NT2/D1 (cell line): ENCODE data around the gene SHFL.

Source experiments
- YY1 ChIP-seq: IDR thresholded peaks from 2 replicates; pipeline ENCODE4 v1.6.1; 2011; ENCODE audit not compliant: insufficient read length, insufficient read depth
- ZNF274 ChIP-seq: IDR thresholded peaks from 2 replicates; pipeline ENCODE4 v1.6.1; 2011; ENCODE audit warnings: mild to moderate bottlenecking, low read depth, low read length

- TF ChIP-seq YY1 (no peak), ZNF274 (no peak)
Measured at GRCh38 chr19:10095948-10096614, 10.0 kb downstream of the SHFL start.
